ENCODE data around the gene ADARB2.
"Not testable (repeated sequence)": the region's sequence is repeated elsewhere in the genome, so short reads cannot be mapped to it uniquely, and the experiment has no call there.

ADARB2 gene

DNA sequence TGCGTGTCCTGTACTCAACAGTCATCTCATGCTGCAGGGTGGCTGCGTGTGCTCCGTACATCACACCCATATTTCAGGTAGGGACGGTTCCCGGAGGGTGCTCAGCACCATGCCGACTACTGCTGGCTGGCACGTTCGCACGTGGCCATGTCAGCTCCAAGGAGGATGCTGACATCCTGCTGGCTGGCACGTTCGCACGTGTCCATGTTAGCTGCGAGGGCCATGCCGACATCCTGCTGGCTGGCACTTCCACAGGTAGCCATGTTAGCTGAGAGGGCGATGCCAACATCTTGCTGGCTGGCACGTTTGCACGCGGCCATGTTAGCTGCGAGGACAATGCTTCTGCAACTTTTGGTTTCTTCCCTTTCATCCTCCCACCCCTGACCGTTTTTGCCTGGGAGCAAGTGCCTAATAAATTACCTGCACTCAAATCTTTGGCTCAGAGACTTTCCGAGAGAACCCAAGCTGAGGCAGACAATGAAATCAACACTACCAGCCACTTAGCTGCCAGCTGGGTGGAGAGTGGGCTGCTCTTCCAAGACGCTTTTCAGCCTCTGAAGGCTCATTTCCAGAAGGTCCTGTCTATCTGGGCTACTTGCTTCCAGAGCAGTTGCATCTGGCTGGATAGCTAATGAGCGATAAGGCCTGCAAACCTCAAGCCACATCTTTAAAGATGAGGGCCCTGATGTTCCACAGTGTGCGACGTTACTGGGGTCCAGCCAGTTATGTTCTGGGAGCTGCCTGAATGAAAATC, 576.6 kb downstream of the ADARB2 start:
- Mint-ChIP-seq H3K27ac (no peak overlapping the region), H3K4me1 (no peaks in the 10 kb centered on the region), H3K4me3 (no peak overlapping the region), H3K36me3 (no peaks in the 10 kb centered on the region), H3K9me3 (no peaks in the 10 kb centered on the region), H3K27me3 (peaks cover 1% of the 10 kb centered on the region)

DNA sequence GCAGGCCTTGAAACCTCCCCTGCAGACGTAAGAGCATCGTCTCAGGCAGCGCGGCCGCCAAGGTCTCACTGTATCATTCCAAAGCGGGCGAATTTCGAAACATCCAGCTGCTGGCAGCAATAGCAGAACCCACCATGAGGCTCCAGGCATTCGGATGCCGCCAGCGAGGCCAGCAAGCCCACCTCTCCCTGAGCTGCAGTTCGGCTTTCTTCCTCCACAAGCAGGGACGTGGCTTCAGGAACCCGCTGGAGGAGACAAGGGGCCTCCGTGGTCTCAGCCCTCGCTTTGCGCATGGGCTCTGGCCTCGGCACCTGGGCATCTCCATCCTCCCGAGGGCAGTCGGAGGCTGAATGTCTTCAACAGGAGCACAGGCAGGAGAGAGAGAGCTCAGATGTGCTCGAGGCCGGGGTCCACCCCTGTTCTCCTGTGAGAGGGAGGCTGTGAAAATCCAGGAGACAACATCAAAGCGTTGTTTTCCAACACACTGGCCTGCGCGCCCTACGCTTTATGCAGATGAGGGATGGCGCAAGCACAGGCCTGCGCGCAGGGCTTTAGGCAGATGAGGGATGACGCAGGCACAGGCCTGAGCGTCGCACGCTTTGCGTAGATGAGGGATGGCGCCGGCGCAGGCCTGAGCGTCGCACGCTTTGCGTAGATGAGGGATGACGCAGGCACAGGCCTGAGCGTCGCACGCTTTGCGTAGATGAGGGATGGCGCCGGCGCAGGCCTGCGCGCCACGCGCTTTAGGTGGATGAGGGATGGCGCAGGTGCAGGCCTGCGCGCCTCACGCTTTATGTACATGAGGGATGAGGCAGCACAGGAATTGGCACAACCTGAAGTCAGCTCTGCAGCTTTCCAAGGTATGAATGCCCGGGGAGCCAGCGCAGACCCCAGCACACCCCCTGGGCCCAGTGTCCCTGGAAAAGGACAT, 577.9 kb downstream of the ADARB2 start:
- Mint-ChIP-seq H3K36me3 (no peaks in the 10 kb centered on the region), H3K4me1 (no peaks in the 10 kb centered on the region), H3K9me3 (no peaks in the 10 kb centered on the region), H3K27me3 (peaks cover 1% of the 10 kb centered on the region), H3K27ac (no peak overlapping the region), H3K4me3 (no peak overlapping the region)

DNA sequence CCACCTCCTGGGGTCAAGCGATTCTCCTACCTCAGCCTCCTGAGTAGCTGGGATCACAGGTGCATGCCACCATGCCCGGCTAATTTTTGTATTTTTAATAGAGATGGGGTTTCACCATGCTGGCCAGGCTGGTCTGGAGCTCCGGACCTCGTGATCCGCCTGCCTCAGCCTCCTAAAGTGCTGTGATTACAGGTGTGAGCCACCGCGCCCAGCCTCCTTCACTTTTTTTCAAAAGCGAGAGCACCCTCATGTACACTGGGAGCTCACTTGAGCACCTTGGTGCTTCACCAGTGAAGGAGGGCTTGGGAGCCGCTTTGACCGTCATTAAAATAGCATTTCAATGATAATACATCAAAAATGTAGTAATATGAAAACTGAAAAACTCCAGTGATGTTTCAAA, 578.8 kb downstream of the ADARB2 start:
- not testable (repeated sequence) for H3K9me3 Mint-ChIP-seq, H3K27me3 Mint-ChIP-seq, H3K36me3 Mint-ChIP-seq, H3K4me1 Mint-ChIP-seq, H3K4me3 Mint-ChIP-seq, H3K27ac Mint-ChIP-seq

DNA sequence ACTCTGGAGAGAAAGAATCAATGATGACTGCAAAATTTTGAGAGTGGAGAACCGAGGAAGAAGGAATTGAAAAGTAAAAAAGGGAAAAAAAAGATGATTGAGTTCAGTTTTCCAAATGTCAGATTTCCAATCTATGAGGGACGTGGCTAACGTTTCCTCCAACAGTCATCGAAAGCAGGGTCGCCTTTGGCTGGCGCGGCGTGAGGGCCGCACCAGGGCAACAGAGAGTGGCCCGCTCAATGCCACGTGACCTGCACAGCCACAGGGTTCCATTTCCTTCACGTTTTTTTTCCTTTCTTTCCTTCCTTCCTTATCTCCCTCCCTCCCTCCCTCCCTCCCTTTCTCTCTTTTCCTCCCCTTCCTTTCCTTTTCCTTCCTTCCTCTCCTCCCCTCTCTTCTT, 579.3 kb downstream of the ADARB2 start:
- Mint-ChIP-seq H3K27ac (no peak overlapping the region), H3K36me3 (no peaks in the 10 kb centered on the region), H3K4me1 (no peaks in the 10 kb centered on the region), H3K4me3 (no peak overlapping the region), H3K9me3 (no peaks in the 10 kb centered on the region), H3K27me3 (peaks cover 1% of the 10 kb centered on the region)

DNA sequence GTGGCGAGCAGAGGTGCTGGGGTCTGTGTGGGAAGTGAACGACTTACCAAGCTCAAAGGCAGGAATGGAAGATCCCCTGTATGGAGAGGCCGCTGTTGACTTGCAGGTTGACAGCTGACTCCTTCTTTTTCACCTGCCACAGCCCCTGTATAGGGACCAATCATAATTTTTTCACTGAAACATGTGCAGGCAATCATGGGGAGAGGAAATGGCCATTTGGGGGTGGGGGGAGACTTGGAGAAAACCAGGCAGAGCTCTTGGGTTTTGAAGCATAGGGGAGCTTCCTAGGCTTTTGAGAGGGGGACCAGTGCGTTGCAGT, 579.8 kb downstream of the ADARB2 start:
- H3K27me3 Mint-ChIP-seq, result peaks cover 1% of the 10 kb centered on the region
- H3K27ac Mint-ChIP-seq, result no peak overlapping the region
- no peaks in the 10 kb centered on the region for H3K9me3 Mint-ChIP-seq
- no peak overlapping the region for H3K4me3 Mint-ChIP-seq
- H3K36me3 Mint-ChIP-seq, result no peaks in the 10 kb centered on the region
- H3K4me1 Mint-ChIP-seq, result no peaks in the 10 kb centered on the region

DNA sequence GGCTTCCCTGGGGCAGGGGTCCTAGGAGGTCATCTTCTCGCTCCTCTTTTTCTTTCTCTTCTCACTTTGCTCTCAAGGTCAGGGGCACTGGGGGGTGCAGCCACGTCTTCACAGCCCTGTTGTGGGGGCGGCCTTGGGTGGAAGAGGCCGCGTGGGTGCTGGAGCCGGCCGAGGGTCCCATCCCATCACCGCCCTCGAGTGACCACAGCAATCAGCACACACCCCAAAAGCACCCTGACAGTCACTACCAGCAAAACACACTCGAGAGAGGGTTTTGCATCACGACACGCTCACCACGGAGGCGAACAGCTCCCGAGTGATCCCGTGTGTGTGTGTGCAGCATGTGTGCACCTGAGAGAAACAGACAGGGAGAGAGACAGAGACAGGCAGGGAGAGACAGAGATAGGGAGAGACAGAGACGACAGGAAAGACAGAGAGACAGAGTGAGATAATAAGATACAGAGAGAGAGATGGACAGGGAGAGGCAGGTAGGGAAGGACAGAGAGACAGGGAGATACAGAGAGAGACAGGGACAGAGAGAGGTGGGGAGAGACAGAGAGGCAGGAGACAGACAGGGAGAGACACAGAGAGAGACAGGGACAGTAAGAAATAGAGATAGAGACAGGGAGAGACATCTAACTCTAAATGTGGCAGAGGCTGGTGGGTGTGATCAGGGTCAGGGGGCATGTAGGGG, 580.3 kb downstream of the ADARB2 start:
- no peak overlapping the region for H3K4me3 Mint-ChIP-seq
- peaks cover 1% of the 10 kb centered on the region for H3K27me3 Mint-ChIP-seq
- no peak overlapping the region for H3K27ac Mint-ChIP-seq
- H3K9me3 Mint-ChIP-seq, result no peaks in the 10 kb centered on the region
- no peaks in the 10 kb centered on the region for H3K4me1 Mint-ChIP-seq
- no peaks in the 10 kb centered on the region for H3K36me3 Mint-ChIP-seq

DNA sequence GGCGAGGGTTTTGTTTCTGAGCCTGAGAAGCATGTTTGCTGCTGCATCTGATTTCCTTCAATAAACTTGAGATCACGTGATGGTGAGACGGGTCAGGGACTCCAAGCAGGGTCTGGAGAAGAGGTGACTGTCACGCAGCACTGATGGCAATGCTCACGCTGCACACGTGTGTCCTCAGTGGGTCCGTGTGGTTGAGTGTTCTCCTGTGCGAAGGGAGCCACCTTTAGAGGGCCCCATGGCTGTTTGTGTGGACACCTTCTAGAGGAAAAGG, 580.8 kb downstream of the ADARB2 start:
- Mint-ChIP-seq H3K27me3 (peaks cover 1% of the 10 kb centered on the region), H3K9me3 (no peaks in the 10 kb centered on the region), H3K27ac (no peak overlapping the region), H3K4me1 (no peaks in the 10 kb centered on the region), H3K36me3 (no peaks in the 10 kb centered on the region), H3K4me3 (no peak overlapping the region)

DNA sequence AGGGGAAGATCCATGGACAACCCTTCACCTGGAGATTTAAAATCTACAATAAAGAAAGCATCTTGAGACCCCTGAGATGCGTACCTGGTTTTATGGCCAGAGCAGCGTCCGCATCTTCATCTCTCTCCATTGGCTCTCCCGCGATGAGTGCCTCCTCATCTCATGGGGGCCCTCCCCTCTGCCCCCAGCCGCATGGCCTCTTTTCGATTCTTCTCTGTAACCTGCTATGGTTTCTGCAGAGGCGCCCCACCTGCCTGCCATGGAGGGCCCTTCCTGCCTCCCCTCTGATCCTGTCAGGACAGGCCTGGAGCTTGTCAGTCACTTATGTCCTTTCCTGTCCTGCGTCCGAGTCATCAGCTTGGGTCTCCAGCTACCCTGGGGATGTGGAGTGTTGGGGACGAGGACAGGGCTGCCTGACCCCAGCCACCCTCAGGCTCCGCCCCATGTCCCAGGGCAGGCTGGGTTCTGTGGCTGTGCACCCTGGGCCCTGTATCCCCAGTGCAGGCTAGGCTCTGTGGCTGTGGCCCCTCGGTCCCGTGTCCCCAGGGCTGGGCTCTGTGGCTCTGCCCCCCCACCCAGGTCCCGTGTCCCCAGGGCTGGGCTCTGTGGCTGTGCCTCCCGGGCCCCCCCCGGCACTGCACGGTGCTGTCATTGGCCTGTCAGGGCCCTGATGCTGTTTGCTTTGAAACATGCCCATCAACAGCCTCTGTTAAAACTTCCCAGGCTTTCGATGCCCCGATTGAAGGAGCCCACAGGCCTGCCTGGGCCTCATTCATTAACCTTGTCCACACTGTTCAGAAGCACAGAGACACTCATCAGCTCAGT, 581.3 kb downstream of the ADARB2 start:
- Mint-ChIP-seq H3K9me3 (no peaks in the 10 kb centered on the region), H3K27me3 (peaks cover 1% of the 10 kb centered on the region), H3K36me3 (no peaks in the 10 kb centered on the region), H3K4me3 (no peak overlapping the region), H3K4me1 (no peaks in the 10 kb centered on the region), H3K27ac (no peak overlapping the region)

DNA sequence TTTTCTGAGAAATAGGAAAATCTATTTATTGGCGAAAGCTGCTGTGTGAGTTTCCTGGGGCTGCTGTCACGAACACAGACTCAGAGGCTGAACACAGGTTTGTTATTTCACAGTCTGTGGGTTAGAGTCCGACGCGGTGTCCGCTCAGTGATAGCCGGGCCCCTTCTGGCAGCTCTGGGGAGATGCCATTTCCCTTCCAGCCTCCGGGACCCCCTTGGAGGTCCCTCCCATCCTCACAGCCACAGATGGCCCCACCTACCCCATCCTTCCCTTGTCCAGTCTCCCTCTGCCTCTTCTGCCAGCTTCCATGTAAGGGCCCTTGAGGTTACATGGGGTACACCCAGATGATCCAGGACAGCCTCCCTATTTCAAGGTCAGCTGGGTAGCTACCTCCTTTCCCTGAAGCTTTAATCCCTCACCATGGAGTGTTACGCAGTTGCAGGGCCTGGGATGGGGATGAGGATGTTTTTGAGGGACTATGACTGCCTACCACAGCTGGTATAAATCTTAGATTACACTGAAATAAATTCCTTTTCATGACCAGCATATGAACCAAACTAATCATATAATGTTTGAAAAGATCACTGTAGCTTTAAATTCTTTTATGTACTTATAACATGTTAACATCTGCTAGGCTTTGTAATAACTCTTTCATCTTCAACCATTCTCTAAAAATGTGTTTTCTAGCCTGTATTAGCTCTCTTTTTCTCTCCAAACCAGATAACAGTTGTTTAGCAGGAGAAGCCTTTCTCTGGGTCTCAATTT, 582.6 kb downstream of the ADARB2 start:
- Mint-ChIP-seq H3K9me3 (no peaks in the 10 kb centered on the region), H3K4me3 (no peak overlapping the region), H3K36me3 (no peaks in the 10 kb centered on the region), H3K27me3 (peaks cover 1% of the 10 kb centered on the region), H3K27ac (no peak overlapping the region), H3K4me1 (peaks cover 2% of the 10 kb centered on the region)

DNA sequence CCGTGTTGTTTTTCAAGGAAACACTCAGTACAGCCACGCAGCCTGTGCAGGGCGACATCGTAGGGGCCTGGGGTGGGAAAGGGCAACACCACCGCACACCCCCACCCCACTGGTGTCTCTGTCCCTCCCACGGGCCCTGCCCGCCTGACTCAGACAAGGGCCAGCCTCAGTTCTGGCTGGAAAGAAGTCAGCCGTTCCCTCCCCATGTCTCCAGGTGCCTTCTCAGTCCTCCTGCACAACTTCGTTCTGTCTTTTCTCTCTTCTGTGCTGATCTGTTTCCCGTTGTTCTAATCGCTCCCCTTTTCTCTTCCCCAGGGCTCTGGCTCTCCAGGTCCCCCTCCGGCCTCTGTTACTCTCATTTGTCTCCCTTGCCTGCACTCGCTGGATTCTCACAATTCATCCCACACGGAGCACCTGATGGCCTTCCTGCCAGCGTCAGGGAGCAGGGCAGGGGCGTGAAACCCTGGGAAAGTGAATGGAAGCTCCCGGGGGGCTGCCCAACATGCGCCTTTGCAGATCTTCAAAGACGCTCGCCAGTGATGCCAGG, 583.4 kb downstream of the ADARB2 start:
- H3K27ac Mint-ChIP-seq, result no peak overlapping the region

DNA sequence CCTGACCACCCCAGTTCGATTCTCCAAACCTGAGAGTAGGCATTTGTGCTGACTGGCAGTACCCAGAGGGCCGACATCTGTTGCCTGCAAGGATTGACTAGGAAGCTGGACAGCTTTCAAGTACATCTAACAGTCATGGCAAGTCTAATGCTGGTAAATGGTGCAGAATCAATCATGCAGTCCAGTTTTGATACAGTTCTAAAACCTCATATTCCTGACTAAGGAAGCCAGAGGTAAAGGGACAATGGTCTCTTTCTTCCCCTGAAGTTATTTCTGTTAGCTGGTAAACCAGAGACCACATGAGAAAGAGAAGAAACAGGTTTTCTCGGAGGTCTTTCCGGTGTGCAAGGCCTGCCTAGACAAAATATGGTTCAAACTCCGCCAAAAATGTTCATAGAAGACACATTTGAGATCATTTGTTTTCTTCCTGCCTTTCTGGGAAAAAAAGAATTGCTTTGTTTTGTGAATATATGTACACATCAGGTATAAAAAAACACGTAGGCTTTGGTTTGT, 584.0 kb downstream of the ADARB2 start:
- H3K4me3 Mint-ChIP-seq, result no peak overlapping the region
- peaks cover 1% of the 10 kb centered on the region for H3K27me3 Mint-ChIP-seq
- no peaks in the 10 kb centered on the region for H3K36me3 Mint-ChIP-seq
- no peak overlapping the region for H3K27ac Mint-ChIP-seq
- no peaks in the 10 kb centered on the region for H3K9me3 Mint-ChIP-seq
- H3K4me1 Mint-ChIP-seq, result peaks cover 7% of the 10 kb centered on the region

More for the DNA sequence above, 583.4 kb downstream of the ADARB2 start:
- Mint-ChIP-seq H3K4me3 (no peak overlapping the region), H3K36me3 (no peaks in the 10 kb centered on the region), H3K4me1 (peaks cover 7% of the 10 kb centered on the region), H3K9me3 (no peaks in the 10 kb centered on the region), H3K27me3 (peaks cover 1% of the 10 kb centered on the region)

DNA sequence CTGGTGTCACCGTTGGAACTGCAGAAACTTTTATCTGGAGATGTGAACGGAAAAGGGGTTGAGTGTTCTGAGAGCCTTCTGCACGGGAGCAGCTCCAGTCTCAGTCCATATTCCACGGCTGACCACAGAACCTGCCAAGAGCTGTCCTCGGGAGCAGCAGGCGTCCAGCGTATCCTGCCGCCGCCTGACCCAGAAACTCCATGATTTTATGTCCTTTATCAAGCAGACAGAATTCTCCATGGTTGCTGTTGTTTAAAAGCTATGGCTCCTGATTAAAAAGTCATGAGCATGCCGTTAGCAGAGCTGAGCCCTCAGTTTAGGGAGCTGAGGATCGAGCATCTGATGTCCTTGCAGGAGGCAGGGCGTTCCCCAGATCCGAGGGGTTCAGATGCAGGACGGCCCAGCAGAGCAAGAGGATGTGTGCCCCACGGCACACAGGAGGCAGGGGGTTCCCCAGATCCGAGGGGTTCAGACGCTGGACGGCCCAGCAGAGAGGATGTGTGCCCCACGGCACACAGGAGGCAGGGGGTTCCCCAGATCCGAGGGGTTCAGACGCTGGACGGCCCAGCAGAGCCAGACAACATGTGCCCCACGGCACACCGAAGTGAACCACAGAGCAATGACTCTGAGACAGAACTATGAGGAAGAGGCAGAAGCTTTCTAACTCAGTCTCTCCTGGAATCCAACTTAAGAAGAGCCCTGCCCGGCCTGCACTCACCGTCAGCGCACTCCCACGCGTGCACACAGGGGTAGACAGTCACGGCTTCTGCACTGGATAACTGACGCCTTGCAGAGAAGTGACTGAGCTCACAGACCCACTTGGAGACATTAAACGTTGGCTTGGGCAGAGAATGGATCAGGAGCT, 584.7 kb downstream of the ADARB2 start:
- H3K9me3 Mint-ChIP-seq, result no peaks in the 10 kb centered on the region
- H3K27me3 Mint-ChIP-seq, result peaks cover 1% of the 10 kb centered on the region
- no peaks in the 10 kb centered on the region for H3K36me3 Mint-ChIP-seq
- H3K4me3 Mint-ChIP-seq, result no peak overlapping the region
- H3K27ac Mint-ChIP-seq, result no peak overlapping the region
- peaks cover 7% of the 10 kb centered on the region for H3K4me1 Mint-ChIP-seq

DNA sequence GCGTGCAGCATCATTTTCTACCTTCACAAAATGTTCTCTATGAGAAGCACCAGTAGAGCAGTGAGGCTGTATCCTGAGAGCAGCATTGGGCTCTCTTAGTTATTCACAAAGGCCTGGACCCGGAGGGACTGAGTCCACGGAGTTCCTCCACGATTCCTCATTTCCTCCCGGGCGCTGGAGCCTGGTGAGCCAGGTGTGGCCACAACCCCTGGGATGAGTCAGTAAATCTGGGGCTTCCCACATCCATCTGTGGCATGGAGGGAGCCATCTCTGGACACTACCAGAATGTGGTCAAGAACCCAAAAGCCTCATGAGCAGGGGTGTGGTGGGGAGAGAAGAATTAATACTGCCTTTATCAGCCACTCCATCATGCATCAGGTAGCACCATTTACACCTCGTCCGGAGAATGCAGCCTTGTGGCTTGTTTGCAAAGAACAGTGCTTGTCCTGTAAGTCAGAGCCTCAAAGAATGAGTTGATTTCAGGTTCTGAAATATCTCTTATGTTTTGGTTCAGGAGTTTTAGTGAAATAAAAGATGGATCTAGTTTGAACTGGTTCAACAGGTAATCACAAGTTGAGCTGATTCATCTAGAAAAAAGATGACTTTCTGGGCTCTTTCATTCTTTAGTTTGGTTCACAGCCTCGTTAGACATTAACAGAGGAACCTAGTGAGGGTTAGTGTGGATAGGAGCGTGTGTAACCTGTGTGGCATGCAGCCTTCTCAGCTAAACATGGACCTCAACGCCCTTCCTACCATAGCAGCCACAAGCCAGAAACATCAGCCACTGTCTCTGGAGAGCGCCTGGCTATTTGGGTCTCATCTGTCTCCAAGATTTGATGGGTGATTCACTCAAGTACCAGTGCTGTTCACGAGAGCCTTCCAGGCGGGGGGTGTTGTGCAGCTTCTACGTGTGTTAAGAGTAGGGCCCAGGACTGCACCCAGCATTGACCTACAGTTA, 586.0 kb downstream of the ADARB2 start:
- no peak overlapping the region for H3K27ac Mint-ChIP-seq
- H3K4me3 Mint-ChIP-seq, result no peak overlapping the region
- peaks cover 7% of the 10 kb centered on the region for H3K4me1 Mint-ChIP-seq
- H3K27me3 Mint-ChIP-seq, result no peaks in the 10 kb centered on the region
- H3K36me3 Mint-ChIP-seq, result peaks cover 5% of the 10 kb centered on the region
- no peaks in the 10 kb centered on the region for H3K9me3 Mint-ChIP-seq
